ENCODE results near the gene USP49.

DNA sequence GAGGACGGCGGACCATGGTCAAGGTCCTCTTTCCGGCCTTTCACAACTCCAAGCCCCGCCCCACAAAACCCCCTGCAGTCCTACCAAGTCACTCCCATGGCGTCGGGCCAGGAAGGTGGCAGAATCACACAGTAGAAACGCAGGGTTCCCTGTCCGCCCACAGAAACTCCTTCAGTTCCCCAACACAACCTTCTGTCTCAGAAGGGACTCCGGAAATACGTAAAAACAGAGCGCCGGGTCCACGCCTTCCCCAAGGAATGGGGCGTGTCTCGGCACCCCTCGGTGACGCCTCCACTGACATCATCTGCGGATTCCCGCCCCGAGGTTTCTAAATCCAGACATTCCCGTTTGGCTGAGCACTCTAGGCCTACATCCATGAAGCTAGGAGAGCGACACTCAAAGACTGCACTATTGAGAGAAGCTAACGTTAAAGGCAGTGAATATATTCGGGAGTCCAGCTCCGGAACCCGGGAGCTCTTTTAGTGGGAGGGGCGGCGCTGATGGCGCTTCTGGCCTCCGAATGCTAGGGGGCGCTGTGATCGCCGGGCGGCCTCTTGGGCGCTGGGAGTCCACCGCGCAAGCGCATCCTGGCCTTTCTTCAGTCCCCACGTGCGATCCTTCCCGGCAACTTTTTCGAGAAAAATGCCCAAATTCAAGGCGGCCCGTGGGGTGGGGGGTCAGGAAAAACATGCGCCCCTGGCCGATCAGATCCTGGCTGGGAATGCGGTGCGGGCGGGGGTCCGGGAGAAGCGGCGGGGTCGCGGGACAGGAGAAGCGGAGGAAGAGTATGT lies 25.9 kb upstream of the USP49 start, which contains the start of the genes BYSL and MED20:
- TF ChIP-seq, protein P1, sequence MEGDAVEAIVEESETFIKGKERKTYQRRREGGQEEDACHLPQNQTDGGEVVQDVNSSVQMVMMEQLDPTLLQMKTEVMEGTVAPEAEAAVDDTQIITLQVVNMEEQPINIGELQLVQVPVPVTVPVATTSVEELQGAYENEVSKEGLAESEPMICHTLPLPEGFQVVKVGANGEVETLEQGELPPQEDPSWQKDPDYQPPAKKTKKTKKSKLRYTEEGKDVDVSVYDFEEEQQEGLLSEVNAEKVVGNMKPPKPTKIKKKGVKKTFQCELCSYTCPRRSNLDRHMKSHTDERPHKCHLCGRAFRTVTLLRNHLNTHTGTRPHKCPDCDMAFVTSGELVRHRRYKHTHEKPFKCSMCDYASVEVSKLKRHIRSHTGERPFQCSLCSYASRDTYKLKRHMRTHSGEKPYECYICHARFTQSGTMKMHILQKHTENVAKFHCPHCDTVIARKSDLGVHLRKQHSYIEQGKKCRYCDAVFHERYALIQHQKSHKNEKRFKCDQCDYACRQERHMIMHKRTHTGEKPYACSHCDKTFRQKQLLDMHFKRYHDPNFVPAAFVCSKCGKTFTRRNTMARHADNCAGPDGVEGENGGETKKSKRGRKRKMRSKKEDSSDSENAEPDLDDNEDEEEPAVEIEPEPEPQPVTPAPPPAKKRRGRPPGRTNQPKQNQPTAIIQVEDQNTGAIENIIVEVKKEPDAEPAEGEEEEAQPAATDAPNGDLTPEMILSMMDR (IDR thresholded peaks at IDR 0.05; ENCODE audit: insufficient read depth, low read length, poor library complexity, severe bottlenecking): peak; percentile 98
- no peak for TF ChIP-seq EZH2phosphoT487 (conservative IDR thresholded peaks at IDR 0.05; ENCODE audit: low read length)

Measured in SU-DHL-6 (cell line).